Retinal pigment epithelial cell (primary cell): ENCODE measurements around the gene TMEM63C.

Experiments
- DNase-seq: peaks from one replicate; pipeline ENCODE4 v3.0.0-alpha.2; 2010; ENCODE audit warnings: low read depth
- H3K4me3 ChIP-seq: 2 replicates; pipeline ENCODE4 v1.5.1; 2011; ENCODE audit warnings: mild to moderate bottlenecking, low read length, control low read depth, moderate library complexity
- CTCF ChIP-seq: conservative IDR thresholded peaks from 2 replicates; pipeline ENCODE4 v1.5.1; 2011; ENCODE audit warnings: low read depth, low read length, control low read depth, inconsistent platforms

Gene TMEM63C

DNA sequence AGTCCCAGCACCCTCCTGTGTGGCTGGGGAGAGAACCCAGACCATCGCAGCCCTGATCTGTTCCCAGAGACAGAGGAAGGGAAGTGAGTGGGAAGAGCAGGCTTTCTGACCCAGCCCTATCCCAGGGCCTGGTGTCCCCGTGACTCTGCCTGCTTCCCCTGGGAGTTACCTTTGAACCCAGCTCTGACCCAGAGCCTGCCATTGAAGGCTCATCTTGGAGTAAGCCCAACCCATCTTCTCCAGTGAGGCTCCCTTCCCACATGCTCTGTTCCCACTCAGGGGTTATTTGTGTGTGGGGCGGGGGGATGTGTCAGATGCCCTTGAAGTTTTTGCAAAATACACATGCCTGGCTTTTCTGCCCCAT, 6.0 kb downstream of the TMEM63C start:
- TF ChIP-seq CTCF: no peak
- no peak overlapping the region for H3K4me3 ChIP-seq
- DNase-seq: no peak

DNA sequence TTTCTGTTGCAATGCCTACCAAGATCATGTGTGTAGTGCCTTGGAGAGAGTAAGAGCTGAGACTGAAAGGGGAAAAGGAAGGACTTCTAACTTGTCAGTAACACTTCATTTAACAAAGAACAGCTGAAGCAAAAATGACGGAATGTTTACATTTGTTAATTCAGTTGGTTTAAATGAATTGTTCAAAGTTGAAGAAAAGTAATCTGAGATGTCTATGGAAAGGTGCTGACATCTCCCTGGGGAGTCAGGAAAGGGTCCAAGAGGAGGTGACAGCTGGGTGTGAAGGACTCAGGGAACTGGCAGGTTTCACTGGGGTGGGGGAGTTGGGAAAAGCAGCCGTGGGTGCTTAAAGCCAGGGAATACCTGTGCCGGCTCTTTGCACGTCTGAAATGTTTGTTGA, 7.9 kb downstream of the TMEM63C start:
- DNase-seq: no peak
- TF ChIP-seq CTCF: no peak
- H3K4me3 ChIP-seq: no peak overlapping the region

DNA sequence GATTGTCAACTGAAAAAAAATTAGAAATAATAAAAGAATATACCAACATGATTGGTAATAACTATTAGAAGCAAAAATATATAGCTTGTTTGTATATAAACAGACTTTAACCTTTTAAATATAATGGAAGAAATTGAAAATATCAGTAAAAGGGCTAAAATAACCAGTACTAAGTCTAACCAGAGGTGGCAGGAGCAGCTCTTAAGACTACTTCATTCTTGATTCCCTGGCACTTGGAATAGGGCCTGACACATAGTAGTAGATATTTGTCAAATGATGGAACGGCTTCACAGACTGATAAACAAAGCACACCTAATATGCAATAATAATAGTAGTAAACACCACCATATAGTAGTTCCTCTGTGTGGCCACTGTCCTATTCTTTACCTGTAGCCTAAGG, 9.4 kb downstream of the TMEM63C start:
- peak; percentile 5 for TF ChIP-seq CTCF
- no peak overlapping the region for H3K4me3 ChIP-seq
- no peak for DNase-seq

DNA sequence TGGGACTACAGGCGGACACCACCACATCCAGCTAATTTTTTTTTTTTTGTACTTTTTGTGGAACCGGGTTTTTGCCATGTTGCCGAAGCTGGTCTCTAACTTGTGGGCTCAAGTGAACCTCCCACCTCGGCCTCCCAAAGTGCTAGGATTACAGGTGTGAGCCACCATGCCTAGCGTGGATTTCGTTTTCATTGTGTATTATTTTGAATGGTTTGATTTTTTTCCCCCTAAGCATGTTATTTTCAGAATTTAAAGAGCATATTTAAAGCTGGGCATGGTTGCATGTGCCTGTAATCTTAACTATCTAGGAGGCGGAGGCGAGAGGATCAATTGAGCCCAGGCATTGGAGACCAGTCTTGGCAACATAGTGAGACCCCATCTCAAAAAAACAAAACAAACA, 13.1 kb downstream of the TMEM63C start:
- no peak for DNase-seq
- TF ChIP-seq CTCF: no peak
- H3K4me3 ChIP-seq: no peak overlapping the region

DNA sequence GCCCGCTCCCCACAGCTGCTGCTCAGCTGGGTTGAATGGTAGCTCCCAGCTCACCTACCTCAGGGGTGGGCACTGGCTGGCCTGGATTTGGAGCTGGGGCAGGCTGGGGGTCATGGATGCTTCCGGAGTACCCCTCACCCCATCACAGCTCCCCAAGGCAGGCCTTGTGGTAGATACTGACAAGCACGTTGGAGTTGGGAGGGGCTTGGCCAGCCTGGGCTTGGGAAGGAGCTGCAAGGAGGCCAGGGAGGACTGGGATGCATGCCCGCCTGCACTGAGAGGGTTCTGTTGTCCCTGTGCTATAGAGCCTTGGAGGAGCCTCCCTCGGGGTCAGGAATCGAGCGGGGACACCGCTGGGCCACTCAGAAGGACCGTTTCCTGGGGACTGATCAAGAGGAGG, 14.2 kb downstream of the TMEM63C start:
- no peak for DNase-seq
- H3K4me3 ChIP-seq: no peak overlapping the region
- no peak for TF ChIP-seq CTCF

DNA sequence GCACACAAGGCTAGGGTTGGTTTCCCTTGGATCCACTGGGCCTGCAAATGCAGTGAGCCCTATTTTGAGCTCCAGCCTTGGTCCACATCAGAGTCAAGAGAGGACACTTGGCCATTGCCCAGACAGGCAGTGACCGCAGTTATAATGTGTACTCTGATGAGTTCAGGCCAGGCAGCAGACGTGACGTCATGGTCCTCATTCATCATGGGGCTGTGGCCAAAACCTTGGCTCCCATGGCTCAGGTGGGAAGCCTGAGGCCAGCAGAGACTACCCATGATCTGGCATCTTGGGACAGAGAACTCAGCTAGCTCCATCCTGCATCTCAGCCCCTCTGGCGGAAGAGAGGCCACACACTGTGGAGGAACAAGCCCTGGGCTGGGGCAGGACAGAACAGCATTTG, 16.4 kb downstream of the TMEM63C start:
- no peak for TF ChIP-seq CTCF
- DNase-seq: no peak
- H3K4me3 ChIP-seq: no peak overlapping the region

DNA sequence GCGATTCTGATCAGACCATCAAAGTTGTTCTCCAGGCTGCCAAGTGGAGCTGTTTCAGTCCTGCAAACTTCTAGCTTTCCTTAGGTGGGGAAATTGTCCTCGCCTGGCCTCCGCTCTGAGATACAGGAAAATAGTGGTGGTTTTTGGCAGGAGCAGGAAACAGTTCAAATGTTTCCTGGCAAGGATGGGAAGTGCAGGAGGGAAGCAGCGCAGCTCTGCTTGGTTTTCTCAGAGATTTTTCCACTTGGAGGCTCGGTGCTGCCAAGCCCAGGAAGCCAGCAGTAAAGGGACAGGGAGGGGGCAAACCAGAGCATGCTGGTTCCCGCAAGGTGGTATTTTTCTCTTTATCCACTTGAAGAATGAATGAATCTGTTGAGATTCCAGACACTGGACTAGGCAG, 17.0 kb downstream of the TMEM63C start:
- no peak overlapping the region for H3K4me3 ChIP-seq
- DNase-seq: no peak
- TF ChIP-seq CTCF: no peak
